Stimulated activated CD4-positive, alpha-beta T cell treated with anti-CD3 and anti-CD28 coated beads, Interleukin-2, amount 100 ng/mL, for 48 hours (primary cell): ENCODE results near the gene ZNF831.

Experiments
- DNase-seq, 2 donors: peaks; one replicate each; pipeline ENCODE4 v3.0.0-alpha.2; 2020

ZNF831 gene

DNA sequence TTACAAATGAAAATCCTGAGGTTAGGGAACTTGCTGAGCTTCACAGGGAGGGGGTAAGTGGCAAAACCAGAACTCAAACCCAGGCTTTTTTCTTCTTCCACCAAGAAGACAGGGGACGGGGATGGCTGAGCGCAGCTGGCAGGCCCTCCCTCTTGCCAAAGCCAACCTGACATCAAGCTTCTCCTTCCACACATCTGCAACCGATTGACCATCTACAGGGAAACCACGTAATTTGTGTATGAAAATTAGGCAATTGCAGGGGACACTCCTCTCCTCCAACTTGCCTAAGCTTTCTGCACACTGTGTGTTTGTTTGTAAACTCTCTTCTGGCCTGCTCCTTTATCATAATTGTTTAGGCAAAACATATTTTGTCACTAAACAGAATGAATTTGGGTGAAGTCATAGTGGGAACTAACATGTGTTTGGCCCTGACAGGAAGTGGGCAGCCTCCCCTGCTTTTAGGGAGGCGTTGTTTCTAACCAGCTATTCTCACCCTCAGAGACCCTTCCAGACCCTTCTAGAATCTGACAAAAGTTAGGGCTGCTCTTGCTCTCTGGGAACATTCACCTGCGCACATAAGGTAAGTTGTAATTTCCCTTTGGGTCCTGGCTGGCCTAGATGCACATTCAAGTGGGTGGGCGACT, 18.9 kb downstream of the ZNF831 start:
- no peak for DNase-seq

DNA sequence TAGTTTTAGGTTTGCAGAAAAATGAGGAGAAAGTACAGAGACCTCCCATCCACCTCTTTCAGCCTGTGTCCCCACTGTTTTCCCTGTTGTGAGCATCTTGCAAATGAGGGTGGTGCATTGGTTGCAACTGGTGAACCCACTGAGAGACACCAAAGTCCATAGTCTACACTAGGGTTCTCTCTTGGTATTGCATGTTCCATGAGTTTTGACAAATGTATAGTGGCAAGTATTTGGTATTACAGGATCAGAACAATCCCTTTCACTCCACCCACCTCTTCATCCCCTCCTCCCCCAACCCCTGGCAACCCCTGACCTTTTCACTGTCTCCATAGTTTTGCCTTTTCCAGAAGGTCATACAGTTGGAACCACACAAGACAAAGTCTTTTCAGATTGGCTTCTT, 20.1 kb downstream of the ZNF831 start:
- no peak for DNase-seq

DNA sequence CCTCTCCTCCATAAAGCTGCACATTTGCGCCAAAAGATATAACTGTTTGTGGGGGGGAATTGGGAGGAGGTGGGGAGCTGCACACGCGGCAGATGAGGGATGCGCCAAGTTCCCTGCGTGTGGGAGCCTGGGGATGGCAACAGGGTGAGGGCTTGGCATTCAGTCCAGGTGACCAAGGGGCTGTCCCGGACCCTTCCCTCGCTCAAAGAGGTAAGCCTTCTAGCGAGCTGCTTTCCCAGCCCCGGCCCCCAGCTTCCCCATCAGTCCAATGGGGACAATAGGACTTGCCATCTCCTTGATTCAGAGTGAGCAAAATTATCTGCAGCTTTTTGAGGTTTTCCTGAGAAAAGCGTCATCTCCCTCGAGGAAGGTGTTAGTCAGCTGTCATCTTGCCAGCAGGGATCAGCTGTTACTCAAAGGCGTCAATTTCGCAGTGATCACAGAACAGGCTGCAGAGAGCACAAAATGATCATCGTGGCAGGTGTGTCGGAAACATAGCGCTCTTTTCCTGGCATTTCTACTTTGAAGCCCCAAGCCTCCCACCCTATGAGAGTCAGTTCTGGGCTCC, 21.3 kb downstream of the ZNF831 start:
- no peak for DNase-seq

DNA sequence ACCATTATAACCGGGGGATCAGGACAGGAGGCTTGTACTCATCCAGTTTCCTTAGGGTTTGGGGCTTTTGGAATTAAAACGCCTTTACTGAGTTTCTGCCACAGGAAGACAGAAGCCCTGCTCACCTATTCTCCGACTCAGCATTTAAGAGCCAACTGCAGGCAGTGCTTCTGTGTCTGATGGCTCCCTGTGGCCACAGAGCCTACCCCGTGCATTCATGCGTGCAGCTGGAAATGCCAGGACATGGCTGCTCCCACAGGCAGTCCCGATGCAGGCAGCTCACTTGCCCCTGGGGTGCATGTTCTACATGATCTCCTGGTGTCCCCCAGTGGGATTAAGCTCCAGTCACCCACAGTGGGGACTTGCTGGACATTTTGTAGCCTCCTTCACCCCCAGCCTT, 22.2 kb downstream of the ZNF831 start:
- no peak for DNase-seq

DNA sequence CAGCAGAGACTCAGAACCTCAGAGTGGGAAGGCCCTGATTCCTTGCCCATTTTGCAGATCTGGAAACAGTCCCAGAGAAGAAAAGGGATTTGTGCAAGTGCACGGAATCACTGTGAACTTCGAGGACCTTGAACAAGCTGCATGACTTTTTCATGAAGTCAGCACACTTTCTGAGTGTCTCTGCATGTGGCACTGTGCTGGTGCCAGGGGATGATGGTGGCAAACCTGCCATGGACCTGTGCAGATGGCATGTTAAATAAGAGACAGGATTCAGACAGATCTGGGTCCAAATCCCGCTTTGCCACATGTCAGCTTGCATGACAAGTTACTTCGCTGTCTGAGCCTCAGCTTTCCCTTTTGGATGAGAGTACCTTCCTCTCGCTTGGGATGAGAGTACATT, 26.8 kb downstream of the ZNF831 start:
- DNase-seq: no peak

DNA sequence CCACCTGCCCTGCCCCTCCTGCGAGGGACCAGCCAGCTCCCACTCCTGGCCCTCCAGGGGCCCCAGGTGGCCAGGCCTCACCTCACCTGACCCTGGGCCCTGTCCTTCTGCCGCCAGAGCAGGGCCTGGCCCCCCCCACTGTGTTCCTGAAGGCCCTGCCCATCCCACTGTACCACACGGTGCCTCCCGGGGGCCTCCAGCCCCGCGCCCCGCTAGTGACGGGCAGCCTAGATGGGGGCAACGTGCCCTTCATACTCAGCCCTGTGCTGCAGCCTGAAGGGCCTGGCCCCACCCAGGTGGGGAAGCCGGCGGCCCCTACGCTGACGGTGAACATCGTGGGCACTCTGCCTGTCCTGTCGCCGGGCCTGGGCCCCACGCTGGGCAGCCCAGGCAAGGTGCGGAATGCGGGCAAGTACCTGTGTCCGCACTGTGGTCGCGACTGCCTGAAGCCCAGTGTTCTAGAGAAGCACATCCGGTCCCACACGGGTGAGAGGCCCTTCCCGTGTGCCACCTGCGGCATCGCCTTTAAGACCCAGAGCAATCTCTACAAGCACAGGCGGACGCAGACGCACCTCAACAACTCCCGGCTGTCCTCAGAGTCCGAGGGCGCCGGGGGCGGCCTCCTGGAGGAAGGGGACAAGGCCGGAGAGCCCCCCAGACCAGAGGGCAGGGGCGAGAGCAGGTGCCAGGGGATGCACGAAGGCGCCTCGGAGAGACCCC, 27.6 kb downstream of the ZNF831 start:
- no peak for DNase-seq

DNA sequence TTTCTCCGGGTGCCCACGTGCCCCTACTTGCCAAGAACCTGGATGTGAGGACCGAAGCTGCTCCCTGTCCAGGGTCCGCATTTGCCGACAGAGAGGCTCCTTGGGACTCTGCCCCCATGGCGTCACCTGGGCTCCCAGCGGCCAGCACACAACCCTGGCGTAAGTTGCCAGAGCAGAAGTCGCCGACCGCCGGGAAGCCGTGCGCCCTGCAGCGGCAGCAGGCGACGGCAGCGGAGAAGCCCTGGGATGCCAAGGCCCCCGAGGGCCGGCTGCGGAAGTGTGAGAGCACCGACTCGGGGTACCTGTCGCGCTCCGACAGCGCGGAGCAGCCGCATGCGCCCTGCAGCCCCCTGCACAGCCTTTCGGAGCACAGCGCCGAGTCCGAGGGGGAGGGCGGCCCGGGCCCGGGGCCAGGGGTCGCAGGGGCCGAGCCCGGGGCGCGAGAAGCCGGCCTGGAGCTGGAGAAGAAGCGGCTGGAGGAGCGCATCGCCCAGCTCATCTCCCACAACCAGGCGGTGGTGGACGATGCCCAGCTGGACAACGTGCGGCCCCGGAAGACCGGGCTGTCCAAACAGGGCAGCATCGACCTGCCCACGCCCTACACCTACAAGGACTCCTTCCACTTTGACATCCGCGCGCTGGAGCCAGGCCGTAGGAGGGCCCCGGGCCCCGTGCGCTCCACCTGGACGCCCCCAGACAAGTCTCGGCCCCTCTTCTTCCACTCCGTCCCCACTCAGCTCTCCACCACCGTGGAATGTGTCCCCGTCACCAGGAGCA, 28.3 kb downstream of the ZNF831 start:
- no peak for DNase-seq

DNA sequence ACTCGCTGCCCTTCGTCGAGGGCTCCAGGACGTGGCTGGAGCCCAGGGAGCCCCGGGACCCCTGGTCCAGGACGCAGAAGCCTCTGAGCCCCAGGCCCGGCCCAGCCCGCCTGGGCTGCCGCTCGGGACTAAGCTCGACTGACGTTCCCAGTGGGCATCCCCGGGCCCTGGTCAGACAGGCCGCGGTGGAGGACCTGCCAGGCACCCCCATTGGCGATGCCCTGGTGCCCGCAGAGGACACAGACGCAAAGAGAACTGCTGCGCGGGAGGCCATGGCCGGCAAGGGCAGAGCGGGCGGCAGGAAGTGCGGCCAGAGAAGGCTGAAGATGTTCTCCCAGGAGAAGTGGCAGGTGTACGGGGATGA, 28.9 kb downstream of the ZNF831 start:
- no peak for DNase-seq

DNA sequence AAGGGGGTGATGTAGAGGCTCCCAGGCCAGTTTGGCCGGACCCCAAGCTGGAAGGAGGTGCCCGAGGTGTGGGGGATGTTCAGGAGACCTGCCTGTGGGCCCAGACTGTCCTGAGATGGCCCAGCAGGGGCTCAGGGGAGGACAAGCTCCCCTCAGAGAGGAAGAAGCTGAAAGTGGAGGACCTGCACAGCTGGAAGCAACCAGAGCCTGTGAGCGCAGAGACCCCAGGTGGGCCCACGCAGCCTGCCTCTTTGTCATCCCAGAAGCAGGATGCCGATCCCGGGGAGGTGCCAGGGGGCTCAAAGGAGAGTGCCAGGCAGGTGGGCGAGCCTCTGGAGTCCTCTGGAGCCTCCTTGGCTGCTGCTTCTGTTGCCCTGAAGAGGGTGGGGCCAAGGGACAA, 29.7 kb downstream of the ZNF831 start:
- no peak for DNase-seq

DNA sequence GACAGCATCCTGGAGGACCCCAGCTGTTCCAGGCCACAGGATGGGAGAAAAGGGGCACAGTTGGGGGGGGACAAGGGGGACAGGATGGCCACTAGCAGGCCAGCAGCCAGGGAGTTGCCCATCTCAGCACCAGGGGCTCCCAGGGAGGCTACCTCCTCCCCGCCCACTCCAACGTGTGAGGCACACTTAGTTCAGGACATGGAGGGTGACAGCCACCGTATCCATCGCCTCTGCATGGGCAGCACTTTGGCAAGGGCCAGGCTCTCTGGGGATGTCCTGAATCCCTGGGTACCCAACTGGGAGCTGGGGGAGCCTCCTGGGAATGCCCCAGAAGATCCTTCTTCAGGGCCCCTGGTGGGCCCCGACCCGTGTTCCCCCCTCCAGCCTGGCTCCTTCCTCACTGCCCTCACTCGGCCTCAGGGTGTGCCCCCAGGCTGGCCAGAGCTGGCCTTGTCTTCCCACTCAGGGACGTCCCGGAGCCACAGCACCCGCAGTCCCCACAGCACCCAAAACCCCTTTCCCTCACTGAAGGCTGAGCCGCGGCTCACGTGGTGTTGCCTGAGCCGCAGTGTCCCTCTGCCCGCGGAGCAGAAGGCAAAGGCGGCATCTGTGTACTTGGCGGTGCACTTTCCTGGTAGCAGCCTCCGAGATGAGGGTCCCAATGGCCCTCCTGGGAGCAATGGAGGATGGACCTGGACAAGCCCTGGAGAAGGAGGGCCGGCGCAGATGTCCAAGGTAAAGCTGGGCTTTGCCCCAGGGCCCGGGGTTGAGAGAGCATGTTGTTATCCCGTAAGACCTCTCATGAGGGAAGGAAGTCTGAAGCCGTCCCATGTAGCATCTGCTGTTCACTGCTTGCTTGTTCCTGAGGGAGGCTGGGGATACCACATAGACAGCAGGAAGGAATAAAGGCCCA, 30.7 kb downstream of the ZNF831 start:
- no peak for DNase-seq

DNA sequence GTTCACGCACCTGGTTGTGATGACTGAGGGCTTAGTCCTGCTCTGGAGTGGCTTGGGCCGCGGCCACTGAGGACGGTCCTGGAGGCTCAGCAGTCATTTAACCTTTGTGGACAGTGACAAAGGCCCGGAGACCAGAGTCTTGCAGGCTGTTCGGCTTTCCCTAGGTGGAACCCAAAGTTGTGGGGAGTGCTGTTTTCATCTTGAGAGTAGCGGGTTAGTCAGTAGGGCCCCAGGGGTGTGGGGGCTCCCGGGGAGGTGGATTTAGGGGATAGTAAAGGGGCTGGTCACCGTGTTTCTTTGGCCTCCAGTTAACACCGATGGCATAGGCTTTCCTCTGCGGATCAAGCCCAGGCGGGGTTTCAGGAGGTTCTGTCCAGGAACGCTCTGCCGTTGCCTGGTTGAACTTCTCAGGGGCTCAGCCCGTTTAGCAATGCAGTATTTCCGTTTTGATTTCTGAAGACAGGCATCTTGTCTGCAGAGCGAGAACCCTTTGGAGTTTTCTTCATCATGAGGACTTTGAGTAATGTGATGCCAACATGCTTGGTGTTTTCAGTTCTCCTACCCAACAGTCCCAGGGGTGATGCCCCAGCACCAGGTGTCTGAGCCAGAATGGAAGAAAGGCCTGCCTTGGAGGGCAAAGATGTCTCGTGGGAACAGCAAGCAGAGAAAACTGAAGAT, 31.8 kb downstream of the ZNF831 start:
- no peak for DNase-seq

DNA sequence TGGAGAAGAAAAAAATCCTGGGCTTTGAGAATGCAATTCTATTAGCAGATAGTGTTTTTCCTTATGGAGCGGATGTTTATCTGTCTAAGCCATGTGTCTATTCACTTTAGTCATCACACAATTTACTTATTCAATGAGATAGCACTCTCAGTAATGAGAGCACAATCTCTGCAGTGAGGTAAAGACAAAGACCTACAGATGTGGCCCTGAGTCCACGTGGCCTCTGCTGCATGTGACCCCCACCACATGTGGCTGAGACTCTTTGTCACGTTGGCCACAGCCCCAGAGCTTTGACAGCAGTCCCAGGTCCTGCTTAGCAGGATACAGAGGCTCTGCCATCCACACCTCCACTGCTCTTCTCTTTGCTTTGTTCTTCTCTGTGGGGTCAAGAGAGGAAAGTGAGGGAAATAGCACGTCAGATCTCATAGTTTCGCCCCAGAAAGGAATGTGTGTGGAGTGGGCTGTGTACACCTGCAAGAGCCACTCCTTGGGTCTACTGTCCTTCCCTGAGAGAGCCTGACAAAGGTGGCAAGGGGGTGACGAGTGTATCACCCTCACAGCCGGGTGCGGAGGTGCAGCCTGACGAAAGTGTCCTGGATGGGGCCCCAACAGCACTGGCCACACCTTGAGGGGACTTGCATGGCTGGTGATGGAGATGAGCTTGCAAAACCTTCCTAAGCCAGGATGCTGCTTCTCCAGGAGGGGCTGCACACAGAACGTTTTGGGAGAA, 40.7 kb downstream of the ZNF831 start:
- no peak for DNase-seq

DNA sequence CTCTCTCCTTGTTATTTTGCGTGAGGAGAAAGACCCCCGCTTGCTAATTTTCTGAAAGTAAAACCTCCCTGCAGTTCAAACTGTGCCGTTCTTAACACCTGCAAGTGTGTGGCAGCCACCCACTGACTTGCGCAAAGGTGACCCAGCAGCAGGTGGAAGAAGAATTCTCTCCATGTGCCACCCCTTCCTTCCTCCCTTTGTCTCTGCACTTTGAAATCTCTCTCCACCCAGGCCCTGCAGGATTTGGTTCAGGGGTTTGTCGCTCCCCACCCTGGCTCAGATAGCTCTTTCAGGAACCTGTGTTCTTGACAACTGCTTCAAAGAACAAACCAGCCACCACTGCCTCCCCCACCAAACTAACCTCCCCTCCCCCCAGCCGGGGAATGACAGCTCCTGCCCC, 41.4 kb downstream of the ZNF831 start:
- DNase-seq: no peak

DNA sequence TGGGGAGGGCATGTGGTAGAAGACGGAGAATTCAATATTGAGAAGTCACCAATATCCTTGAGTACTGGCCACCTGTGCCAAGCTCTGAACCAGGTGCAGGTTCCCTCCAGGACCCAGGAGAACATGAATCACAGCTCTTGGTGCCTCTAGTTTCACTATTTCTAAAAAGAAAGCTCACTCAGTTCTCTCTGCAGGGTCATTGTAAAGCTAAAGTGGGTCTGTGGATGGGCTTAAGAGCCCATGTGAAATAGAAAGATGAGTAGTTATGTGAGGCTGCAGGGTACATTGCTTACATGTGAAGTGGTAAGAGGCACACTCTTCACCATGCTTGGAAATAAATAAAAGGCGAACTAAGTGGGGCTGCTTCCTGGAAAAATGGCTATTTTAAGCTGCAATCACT, 43.6 kb downstream of the ZNF831 start:
- DNase-seq: no peak

DNA sequence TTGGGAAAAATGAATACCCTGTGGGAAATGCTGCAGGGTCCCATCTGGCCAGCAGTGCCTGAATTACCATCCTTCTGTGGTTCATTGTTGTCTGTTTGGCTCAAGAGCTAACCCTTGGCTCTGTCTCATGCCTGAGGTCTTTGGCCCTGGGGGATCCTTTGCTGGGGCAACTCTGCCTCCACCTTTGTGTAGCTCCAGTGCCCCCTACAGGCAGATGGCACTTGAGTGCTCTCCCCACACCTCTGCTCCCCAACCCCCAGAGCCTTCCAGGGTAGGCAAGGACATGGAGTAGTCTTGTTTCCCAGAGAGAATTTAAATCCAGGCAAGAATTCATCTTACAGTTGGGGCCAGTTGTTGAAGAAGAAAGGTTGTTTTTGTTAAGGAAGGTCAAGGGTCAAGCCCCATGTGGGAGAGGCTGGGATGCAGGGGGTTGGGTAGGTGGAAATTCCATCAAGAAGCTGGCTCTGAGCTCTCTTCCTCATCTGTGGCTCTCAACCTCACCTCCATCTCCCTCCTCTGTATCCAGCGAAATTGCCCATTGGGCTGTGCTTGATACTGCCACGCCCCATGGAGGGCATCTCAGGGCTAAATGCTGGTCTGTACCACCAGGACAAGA, 44.2 kb downstream of the ZNF831 start:
- peak; percentile 77 to 81 for DNase-seq

DNA sequence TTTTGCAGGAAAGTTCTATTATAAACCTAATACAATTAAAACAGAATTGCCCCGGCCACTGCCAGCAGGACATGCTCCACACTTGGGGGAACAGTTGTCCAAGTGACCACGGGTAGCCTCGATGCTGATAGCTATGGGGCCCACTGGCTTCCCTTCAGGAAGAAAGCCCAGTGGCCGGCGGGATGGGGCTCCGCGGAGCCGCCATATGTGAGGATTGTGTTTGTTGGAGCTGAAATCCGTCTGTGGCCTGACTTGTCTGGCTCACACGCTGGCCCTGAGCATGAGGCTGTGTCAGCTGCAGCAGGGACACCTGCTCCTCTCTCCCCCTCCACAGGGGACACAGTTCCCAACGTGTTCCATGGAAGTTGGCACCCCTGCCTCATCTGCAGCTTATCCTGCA, 46.6 kb downstream of the ZNF831 start:
- no peak for DNase-seq

DNA sequence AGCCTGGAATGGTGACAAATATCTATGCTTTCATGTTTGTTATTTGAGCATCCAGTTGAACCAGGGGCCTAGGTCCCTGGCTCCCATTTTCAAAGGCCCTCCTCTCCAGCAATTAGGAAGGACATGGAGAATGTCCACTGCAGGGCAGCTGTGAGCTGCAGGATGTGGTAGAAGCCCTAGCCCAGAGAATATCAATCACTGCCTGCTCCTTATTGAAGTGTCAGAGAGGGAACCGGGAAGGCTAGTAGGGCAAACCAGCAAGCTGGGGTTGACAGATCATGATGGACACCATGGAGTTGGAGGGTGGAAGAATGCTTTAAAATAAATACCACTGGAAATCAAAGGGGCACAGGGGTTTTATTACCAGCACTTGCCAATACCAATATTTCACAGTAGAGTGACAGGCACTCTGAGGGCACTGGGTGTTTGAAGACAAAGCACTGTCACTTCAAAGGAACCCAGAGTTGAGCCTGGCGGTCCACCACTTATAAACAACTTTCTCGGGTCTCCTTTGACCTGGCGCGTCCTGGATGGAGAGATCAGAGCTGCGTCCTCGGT, 47.7 kb downstream of the ZNF831 start:
- no peak for DNase-seq

DNA sequence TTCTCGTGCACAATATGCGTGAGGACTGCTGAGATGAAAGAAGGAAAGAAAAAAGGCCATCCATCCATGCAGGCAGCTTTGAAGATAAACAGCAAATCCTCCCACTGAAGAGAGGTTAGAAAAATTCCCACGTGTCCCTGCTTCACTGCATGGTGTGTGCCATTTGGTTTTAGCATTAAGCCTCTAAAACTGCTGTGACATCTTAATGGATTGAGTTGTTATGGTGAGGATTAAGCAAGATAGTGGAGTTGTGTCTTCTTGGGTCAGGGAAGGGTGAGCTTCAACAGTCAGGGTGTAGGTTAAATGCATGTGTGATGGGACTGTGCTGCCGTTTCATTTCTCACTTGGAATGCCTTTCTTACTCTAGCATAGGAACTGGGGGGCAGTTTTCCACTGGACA, 50.5 kb downstream of the ZNF831 start:
- no peak for DNase-seq

DNA sequence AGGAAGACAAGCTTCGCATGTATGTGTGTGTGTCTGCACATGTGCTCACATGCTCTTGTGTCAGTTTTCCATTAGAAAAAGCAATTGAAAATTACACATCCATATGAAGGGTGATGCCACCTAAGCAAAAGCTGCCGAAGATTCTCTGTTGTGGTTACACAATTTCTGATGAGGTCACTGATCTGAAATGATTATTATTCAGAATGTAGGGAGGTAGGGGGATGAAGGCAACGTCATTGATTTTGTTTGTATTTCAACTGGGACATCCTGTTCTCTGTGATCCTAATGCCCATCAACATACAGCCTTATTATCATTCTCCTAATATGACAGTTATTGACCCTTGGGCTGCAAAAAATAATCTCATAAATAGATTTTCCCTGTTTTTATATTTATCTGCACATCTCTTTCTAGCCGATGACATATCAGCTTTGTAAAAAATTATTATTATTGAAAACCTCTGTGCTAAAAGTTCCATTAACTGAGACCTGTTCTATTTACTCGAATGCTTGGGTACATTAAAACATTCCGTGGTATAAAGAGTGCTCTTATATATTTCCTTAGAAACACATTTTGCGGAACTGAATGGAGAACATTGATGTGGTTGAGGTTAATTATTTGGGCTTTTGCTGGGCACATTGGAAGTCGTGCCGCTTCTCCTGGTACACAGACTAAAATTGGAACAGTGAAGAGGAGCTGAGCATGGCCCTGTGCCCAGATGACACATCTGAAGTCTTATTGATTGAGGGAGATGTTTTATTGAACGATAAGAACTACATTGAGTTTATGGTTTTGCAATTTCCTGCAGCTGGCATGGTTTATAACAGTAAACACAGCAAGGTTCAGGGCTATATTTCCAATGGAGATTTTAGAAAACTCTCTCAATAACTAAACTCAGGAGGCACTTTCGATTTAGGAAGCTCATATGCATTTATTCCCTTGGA, 51.3 kb downstream of the ZNF831 start:
- DNase-seq: no peak
